Ramos (cell line): ENCODE results near the gene STK17A.
"Not testable (repeated sequence)": the region's sequence is repeated elsewhere in the genome, so short reads cannot be mapped to it uniquely, and the experiment has no call there.

Experiments
- in situ Hi-C: fragments of 300-500 bp; cut with MboI; formaldehyde crosslinking; loops from one replicate; pipeline ENCODE4 v1.14.3; 2022; ENCODE audit warnings: low sequenced_read_pairs; ENCODE audit not compliant: unreplicated experiment

STK17A gene

DNA sequence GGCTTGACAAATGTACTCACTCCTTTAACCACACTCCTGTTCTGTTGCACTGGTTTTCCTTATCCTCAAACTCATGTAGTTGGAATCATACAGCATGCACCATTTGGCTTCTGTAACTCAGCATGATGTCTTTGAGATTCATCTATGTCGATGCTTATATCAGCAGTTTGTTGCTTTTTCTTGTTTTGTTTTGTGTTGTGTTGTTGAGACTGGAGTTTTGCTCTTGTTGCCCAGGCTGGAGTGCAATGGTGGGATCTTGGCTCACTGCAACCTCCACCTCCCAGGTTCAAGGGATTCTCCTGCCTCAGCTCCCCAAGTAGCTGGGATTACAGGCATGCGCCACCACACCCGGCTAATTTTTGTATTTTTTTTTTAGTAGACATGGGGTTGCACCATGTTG lies 44.9 kb downstream of the STK17A start:
- in situ Hi-C loops = not testable (repeated sequence)

DNA sequence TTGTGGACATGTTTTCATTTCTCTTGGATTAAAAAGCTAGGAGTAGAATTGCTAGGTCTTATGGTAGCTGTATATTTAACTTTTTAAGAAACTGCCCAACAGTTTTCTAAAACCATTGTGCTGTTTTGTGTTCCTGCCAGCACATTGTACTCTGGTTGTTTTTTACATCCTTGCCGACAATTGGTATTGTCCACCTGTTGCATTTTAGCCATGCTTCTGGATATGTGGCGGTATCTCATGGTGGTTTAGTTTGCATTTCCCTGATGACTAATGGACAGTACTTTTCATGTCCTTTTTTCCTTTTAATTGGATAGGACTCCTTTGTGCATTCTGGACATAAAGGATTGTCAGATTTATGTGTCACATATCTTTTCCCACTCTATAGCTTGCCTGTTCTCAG lies 45.5 kb downstream of the STK17A start:
- in situ Hi-C loops = no loop called here

DNA sequence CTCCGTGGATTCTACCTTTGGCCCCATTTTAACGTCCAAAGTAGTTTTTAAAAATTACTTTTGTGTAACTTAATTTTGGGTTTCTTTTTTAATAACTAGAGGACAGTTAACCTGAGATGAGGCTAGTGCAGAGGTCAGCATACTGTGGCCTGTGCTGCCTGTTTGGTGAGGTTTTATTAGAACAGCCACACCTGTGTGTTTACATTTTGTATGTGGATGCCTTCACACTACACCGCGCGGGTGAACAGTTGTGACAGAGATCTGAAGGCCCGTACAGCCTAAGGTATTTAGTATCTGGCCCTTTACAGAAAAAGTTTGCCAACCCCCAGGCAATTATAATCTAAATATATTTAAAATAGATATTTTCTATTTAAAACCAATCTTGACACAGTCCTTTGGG lies 46.9 kb downstream of the STK17A start:
- in situ Hi-C loops = no loop called here

DNA sequence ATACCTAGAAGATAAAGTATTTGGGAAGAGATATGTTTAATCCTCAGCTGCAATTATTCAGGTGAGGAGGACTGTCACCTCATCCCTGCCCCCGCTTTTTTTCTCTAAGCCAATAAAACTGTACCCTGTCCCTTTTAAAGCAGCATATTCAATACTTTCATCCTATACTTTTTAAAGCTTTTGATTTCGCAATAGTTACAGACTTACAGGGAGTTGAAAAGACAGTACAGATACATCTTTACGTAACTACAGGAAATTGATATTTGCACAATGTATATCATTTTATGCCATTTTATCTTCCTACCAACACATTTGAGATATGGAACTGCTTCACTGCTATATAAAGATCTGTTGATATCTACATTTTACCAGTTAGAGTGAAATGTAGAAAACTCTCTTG lies 47.6 kb downstream of the STK17A start:
- in situ Hi-C loops = no loop called here

DNA sequence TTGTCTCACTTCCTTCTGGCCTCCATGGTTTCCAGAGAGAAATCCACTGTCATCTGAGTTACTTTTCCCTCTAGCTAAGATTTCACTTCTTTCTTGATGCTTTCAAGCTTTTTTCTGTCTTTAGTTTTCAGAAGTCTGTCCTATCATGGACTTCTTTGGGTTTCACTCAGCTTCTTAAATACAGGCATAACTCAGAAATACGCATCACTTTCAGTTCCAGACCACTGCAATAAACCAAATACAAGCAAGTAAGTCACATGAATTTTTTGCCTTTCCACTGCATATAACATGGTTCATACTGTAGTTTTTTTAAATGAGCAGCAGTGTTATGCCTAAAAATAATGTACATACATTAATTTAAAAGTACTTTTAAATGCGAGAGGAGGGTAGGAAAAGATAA lies 48.7 kb downstream of the STK17A start:
- in situ Hi-C loops = no loop called here

DNA sequence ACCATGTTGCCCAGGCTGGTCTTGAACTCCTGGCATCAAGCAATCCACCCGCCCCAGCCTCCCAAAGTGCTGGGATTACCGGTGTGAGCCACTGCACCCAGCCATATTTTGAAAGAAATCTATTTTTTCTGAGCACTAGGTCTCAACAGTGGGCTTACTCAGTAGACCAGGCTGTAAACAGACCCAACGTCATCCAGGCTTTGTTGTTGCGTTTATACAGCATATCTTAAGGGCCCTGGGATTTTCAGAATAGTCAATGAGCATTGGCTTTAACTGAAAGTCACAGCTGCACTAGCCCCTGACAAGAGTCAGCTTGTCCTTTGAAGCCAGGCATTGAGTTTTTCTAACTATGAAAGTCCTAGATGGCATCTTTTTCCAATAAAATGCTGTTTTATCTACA lies 49.8 kb downstream of the STK17A start:
- in situ Hi-C loops = no loop called here

DNA sequence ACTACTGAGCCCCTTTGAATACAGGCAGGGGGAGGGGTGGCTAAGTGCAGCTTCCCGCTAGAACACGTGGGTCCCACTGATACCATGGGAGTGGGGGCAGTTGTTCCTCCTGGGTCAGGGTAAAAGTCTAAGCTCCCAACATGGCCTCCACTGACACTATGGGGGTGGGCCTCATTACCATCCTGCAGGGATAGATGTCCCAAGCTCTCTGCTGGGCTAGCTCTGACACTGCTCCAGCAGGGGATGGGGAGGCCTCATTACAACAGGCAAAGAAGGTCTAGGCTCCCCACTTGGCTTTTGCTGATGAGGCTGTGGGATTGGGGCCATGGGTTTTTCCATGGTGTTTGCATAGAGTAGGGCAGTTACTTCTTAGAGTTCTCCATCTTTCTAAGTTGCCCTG lies 51.5 kb downstream of the STK17A start:
- in situ Hi-C loops = no loop called here

DNA sequence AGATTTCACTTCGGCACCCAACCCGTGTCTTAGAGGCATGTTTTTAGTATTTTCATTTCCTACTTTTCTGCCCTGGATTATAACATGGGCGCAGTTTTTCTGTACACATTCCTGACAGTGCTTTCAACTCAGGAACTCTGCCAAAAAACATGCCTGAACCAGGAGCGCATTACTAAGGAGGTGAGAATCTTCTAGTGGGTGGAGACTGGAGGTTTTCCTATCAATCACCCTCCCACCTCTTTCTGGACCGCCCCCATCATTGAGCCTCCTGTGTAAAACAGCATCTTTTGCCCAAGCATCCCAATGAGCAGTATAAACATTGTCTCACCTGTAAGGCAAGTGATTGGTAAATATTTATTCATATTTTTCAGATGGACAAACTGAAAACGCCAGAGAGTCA lies 53.2 kb downstream of the STK17A start:
- in situ Hi-C loops = no loop called here

DNA sequence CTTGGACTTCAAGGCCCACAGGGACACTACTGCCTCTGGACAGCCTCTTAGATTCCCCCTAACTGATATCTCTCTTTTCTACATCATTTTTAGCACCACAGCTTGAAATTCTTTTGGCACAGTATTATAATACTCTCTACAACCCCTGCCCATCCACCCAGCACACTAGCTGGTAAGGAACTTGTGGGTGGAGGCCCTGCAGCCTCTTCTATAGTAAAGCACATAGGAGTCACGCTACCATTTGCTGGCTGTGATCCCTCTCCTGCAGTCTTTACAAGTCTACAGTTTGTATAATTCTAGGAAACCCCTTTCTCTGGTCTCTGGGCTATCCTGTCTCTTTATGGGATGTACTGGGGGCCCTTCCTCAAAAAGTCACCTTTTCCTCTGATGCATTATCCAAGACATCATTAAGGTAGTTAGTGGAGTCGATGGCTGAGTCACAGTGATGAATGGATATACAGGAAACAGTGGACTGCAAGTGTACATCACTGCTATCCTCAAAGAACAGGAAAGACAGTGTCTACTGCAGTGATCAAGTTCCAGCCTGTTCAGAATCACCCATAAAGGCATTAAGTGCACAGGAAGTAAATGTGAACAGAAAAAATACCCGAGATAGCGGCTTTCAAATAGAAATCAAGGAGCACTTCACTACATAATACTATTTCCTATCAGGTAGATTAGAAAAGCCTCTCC lies 54.4 kb downstream of the STK17A start:
- in situ Hi-C loops = no loop called here

DNA sequence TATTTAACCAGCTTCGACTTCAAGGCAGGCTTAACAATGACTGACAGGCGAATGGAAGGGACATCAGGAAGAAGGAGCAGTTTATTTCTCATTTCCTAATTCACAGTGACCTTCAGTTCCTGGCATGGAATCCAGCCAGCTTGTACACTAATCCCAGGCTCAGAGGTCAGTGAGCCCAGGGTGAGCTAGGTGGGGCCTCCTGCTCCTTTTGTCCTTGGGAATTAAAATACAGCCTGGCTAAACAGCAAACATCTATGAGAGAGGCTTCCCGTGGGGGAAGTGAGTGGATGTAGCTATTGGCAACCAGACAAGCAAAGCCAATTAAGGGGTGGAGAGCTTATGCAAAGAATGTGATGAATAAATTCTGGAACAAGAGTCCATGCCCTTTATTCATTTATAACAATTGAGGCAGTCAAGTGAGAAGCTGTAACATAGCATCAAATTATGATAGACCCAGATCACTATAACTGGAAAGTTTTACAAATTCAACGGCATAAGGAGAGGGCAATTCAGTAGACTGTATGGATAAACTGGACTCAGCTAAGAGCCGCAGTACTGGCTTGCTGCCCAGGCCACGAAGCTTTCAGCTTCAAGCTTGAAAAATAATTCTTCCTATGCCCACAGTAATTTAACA lies 57.1 kb downstream of the STK17A start:
- in situ Hi-C loops = no loop called here

DNA sequence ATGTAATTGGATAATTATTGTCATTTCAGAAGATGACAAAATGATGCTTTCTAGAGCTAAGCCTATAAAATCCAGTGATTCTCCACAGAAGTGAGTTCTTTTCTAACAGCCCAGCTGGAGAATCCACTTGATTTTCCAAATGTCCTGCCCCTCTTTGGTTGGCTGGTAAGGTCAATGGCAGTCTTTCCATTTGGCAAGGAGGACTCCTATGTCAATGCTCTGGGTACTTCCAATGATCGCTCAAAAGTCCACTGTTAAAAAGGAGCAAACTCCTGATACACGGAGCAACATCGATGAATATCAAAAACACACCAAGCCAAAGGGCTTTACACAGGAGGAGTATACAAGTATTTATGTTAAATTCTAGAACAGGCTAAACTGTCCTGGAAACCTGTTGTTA lies 57.8 kb downstream of the STK17A start:
- in situ Hi-C loops = no loop called here

DNA sequence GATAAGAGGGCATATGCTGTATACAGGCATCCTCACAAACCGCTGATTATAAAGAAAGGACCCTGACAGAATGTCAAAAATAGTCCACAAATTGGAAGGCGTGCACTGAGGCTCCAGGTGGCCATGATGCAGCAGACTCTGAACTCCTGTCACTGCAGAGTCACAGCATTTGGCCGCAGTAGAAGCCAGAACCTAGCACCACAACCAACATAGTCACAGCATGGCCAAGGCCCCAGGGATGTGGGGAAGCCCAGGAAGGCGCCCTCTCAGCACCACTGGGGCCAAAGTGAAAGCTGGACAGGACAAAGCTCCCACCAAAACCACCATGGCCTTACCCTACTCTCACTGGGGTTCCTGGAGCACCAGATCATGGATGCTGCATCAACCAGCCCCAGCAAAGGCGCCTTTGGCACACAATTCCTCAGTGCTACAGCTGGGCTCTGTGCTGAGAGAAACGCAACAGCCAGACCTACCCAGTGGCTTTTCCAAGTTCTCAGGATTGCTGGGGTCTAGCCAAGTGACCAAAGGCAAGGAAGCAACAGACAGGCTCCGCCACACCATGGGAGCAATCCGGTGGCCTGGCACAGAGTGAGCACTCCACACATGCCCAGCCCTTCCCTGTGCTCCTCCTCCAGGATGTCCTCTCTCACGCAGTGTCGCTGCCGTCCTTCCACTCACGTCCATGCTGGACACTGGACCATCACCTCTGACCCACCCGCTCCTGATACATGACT lies 60.2 kb downstream of the STK17A start:
- in situ Hi-C loops = no loop called here

DNA sequence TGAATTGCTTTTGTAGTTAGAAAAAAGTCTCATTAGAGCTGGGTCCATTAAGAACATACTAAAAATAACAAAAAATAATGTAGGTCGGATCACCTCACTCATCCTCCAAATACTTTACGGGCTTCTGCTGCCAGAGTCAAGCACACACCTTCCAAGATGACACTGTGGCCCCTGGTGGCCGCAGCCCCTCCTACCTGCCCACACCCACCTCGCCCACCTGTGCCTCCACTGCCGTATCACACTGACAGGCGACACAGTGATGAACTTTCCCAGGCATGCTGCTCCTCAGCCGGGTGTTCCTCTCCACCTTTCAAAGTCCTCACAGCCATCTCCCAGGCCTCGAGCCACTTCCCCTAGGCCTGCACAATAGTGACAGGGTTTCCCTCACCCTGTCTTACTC lies 60.9 kb downstream of the STK17A start:
- in situ Hi-C loops = no loop called here

DNA sequence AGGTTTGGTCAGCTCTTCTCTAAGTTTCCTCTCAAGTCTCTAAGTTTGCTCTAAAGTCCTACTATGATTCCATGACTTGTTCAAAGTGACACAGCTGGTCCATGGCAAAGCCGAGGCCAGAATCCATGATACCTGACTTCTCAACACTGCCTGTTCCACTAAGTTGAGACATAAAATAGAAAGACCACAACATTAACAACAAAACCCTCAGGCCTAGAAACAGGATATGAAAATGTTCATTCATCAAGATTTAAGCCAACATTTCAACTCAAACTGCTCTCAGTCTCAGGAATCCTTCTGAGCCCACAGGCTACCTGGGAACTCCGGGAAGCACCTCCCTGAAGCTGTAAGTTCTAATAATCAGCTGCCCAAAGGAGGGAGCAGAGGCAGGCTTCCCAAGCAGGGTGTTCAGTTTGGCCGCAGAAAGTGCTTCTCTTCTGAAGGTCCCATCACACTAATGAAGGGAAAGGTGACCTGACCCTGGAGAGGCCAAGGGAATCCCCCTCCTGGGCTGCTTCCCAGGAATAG lies 62.9 kb downstream of the STK17A start:
- in situ Hi-C loops = no loop called here

DNA sequence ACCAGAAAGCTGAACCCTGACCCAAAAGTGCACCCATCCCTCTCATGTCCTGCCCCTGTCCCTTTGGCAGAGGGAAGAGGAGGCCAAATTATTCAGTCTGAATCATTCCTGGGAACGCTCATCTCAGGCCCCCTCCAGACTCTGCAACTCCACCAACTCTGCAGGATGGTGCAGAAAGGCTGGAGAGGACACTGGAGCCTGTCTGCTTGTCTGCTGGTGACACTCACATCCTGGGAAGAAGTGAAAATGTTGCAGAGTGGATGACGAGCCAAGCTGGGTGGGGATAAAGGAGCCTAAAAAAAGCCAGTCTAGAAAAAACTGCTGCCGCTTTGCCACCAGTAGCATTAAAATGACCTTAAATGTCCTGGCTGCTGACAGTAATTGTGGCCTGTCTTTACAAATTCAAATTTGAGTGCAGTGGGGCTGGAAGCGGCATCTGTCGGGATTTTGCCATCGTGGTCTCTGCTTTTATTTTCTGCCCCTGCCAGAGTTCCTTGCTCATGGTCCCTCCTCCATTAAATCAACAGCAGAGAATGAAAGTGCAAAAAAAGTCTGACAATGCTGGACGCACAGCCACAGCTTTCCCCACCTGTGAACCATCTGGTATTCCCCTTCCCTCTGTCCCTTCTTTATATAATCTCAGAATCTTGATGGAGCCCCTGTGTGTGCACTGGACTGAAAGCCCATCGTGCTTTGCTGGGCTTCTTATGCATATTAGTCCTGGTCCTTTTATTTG lies 63.9 kb downstream of the STK17A start:
- in situ Hi-C loops = no loop called here

DNA sequence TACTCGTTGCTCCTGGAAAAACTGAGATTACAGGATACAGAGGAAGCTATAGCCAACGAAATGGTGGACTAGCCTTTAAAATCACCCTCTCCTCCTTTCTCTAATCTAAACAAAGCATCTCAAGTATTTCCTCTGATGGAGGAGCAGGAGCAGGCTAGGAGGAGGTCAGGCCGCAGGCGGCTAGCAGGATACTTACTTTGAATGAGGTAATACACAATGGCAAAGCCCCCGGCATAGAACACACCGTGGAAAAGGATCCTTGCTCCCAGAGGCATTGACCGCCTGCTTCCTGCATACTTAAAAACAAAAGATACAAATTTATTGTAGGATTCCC lies 64.4 kb downstream of the STK17A start:
- in situ Hi-C loops = no loop called here

DNA sequence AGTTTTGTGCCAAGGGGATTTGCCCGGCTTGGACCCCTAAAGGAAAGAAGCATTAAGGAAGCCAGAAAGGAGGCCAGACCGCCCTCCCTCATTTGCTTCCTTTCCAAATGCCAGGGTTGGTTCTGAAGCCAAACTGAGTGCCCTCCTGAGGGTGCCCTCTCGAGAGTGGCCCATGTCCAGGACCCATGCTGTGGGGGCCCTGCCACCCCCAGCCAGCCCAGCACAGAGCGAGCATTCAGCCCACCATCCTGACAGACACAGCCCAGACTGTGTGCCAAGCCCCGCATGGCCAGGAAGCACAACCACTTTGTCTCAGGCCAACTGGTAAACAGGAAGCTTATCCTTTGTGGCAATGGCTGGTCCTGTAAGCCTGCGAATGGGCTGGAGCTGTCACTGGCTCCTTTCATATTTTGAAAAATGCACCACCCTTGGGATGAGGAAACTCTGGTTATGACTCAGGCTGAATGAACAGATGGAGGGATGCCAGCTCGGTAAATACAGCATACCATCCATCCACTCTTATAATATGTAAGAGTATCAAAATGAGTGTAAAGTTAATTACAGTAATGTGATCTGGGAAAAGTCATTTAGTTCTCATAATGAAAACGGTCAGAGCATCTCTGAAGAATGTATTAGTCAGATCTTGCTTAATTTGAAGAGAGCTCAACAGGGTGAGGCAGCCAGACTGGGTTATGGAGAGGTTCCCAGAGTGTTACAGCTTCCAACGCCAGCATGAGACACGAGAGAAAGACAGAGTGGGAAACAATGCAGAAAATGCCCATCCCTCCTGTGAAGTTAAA lies 65.0 kb downstream of the STK17A start:
- in situ Hi-C loops = no loop called here

DNA sequence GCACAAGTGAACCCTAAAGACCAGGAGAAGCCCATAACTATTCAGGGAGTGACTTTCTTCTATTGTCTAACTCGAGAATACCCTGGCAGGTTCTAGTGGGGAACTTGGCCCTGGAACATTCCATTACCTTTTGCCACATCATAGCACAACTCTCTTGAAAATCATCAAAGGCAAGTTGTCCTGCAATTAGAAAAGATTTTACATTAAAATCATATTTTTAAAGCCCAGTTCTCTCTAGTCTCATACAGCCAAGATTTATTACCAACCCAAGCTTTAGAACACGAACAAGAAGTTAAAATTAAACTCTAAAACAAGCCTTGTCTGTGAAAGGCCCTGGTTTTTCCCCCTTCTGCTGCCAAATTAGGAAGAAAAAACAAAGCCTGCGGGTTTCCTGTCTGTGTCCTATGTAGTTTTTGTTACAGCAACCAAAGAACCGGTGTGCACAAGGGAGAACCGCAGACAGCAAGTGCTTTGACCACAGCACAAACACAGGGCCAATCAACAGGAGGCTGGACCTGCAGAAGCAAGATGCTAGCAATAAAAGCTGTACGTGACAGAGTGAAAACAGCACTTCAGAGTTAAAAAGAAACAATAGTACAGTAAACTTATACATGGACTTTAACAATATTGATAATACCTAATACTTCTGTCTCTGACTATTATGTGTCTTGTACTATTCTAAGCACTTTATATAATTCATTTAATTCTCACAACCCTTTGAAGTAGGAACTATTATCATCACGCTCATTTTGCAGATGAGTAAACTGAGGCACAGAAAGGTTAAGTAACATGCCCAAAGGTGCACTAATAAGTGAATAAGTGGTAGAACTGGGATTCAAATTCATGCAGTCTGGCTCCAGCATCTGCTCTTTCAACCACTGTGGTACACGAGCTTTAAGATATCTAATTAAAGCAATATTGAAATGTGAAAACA lies 65.8 kb downstream of the STK17A start:
- in situ Hi-C loops = no loop called here

DNA sequence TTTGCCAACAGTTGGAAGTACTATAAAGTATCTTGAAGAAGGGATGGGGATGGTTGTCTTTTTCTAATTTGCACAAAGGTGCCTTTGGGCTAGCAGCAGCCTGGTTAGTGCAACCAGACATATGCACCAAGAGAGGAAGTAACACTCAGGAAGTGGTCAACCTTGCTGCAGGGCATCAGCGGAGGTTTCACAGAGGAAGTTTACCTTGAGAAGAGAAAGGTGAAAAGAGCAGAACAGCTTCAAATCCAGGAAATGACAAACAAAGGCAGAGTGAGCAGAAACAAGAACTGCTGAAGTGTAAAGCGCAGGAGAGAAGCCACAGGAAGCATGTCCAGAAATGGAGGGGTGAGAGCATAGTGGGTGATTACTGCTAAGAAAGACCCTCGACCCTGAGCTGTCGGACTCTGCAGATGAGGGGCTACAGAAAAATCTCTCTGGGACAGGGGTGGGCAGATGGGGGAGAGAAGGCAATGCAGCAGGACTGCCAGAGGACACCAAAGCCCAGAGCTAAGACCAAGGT lies 66.9 kb downstream of the STK17A start:
- in situ Hi-C loops = no loop called here
